Measurements from ENCODE around the gene CHD6.

- no peak for TF ChIP-seq POLR2A (IDR thresholded peaks at IDR 0.05; ENCODE audit: low read length)
- no peak for TF ChIP-seq GATA1 (IDR thresholded peaks at IDR 0.05; ENCODE audit: low read depth, low read length)
These were observed 259.5 kb downstream of the CHD6 start for GRCh38 chr20:41358717-41359116.

Data from erythroblast (primary cell).